Transverse colon (tissue), 4 donors: ENCODE measurements around the gene CARMIL1. TPM values are rescaled to one million over a fixed set of nuclear protein-coding genes. Genes with fewer than 3 reads are reported as not detected.
A peak's percentile ranks its signal among the peaks of the same experiment; 100 is the strongest.

Experiments
- DNase-seq: peaks from one replicate; pipeline ENCODE4 v3.0.0-alpha.2; 2019
- H3K27ac ChIP-seq, 4 donors: fragments of 200-600 bp; sonication (generic); 2 replicates each; pipeline ENCODE4 v1.5.1; 2016 to 2018; ENCODE audit warnings: inconsistent platforms in 4 of 4
- H3K27me3 ChIP-seq: fragments of 200-600 bp; sonication (generic); 2 replicates; pipeline ENCODE4 v1.5.1; 2017; ENCODE audit warnings: inconsistent platforms
- H3K36me3 ChIP-seq, 4 donors: fragments of 200-600 bp; sonication (generic); 2 replicates each; pipeline ENCODE4 v1.5.1; 2017 to 2019; ENCODE audit warnings: inconsistent platforms in 4 of 4
- H3K4me1 ChIP-seq, 4 donors: fragments of 200-600 bp; sonication (generic); 2 replicates each; pipeline ENCODE4 v1.5.1; 2017 to 2020; ENCODE audit warnings: inconsistent platforms in 4 of 4
- H3K4me3 ChIP-seq, 4 donors: fragments of 200-600 bp; sonication (generic); 1 replicate in 1 of 4; 2 replicates in 3 of 4; pipeline versions ENCODE4 v1.5.1 to v1.6.1; 2017 to 2019; ENCODE audit warnings: inconsistent platforms in 4 of 4
- H3K9me3 ChIP-seq, 2 donors: fragments of 200-600 bp; sonication (generic); 2 replicates each; pipeline ENCODE4 v1.5.1; 2017 to 2019; ENCODE audit warnings: inconsistent platforms in 2 of 2
- CTCF ChIP-seq, 5 experiments: fragments of 200-600 bp in 3 of 5; fragments of 450-650 bp in 2 of 5; sonication (generic) in 3 of 5; IDR thresholded peaks; 1 replicate in 2 of 5; 2 replicates in 3 of 5; pipeline ENCODE4 v1.5.1; 2016 to 2017; ENCODE audit warnings: antibody characterized with exemption in 5 of 5, inconsistent platforms in 3 of 5, mild to moderate bottlenecking in 2 of 5, moderate library complexity in 1 of 5
- EP300 ChIP-seq: sonication (generic); formaldehyde crosslinking; IDR thresholded peaks from one replicate; pipeline ENCODE4 v1.6.1; 2017; ENCODE audit warnings: antibody characterized with exemption, low read depth
- POLR2A ChIP-seq: fragments of 450-650 bp; IDR thresholded peaks from one replicate; pipeline ENCODE4 v1.6.1; 2016; ENCODE audit warnings: antibody characterized with exemption, mild to moderate bottlenecking, moderate library complexity
- POLR2AphosphoS5 ChIP-seq, 3 donors: sonication (generic); formaldehyde crosslinking; IDR thresholded peaks; one replicate each; pipeline ENCODE4 v1.6.1; 2016; ENCODE audit warnings: antibody characterized with exemption in 3 of 3
- WGBS, 2 donors: methylation state at CpG; one replicate each; pipeline ENCODE4 v1.1.5; 2018; ENCODE audit warnings: low coverage in 1 of 2; 5-methylcytosine and 5-hydroxymethylcytosine counted together
- in situ Hi-C, 4 donors: fragments of 200-750 bp; cut with MboI; loops; one replicate each; pipeline versions ENCODE4 v1.15.0 to v1.15.1; 2017; ENCODE audit warnings: low sequenced_read_pairs in 3 of 4, low pct_ligation_motif_present in 1 of 4, low pct_unique_long_range_greater_than_20kb in 1 of 4
- intact Hi-C: fragments of 100-400 bp; cut with DNase I; formaldehyde crosslinking; loops from one replicate; pipeline ENCODE4 v1.15.1; 2023; ENCODE audit warnings: low total_unique reads
- total RNA-seq, 4 donors: library from RNA; depleted of rRNA; stranded (reverse); fragments of >200 nt; gene quantifications; one replicate each; pipeline ENCODE4 v1.1.0, GENCODE V29; 2016

The CARMIL1 gene
- total RNA-seq, 4 donors from 2014 or later: 25.1 to 93.5 (median 61.0) TPM

DNA sequence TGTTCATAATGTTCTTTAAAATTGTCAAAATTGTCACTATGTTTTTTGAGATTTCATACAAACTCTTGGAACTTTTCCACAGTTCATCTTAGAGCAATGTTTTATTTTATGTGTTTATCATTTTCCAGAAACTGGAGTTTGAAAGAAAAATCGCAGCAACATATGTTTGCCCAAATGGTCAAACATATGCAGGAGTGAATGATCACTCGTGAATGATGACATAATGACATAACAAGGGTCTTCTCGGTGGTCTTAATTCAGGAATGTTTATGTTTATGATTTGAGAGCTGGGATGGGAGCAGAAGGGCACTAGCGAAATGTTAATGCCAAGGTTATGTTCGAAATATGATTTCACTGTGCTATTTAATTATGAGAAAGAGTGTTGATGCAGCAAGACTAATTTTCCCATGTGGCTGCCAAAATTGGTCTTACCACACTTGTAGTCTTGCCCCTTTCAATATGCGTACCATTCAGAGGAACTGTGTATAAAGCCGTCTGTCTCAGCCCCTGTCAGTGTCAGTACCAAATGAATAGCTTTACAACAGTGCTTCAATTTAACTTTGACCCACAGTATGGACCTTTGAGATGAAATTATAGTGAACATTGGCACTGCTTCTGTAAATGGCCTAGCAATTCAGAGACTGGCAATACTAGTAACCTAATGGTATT lies 152.3 kb downstream of the CARMIL1 start:
- peak overlapping the region in 3 of 4 donors; percentile 27 to 41 (median 36) for H3K27ac ChIP-seq
- no peaks in the 10 kb centered on the region for H3K36me3 ChIP-seq
- H3K9me3 ChIP-seq: no peaks in the 10 kb centered on the region
- no peak for TF ChIP-seq POLR2A
- no peak for TF ChIP-seq CTCF (IDR thresholded peaks at IDR 0.05)
- TF ChIP-seq EP300: no peak
- TF ChIP-seq POLR2AphosphoS5 (IDR thresholded peaks at IDR 0.05): peak in 1 of 3 donors; percentile 31
- no peak overlapping the region for H3K4me3 ChIP-seq
- DNase-seq: no peak
- intact Hi-C loops (no loop called here), in situ Hi-C loops (no loop called here)
- H3K27me3 ChIP-seq: no peaks in the 10 kb centered on the region
- 54 to 58% methylated on average over 4 to 7 of the region's 7 CpGs for WGBS, 2 donors
- H3K4me1 ChIP-seq: peaks cover 0 to 18% (median 7%) of the 10 kb centered on the region in 4 donors

DNA sequence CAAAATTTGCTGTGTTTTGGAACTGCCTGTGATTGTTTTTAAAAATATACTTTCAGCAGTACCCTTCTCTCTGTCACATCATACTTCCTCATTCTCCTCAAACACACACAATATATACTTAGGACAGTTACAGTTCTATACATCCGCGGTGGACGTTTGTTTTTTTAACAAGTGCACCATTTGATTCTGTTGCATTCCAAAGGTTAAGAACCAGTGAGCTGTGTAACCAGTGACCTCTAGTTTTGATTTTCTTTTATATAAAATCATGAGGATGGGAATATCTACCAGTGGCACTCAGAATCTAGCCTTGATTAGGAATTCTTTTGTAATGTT lies 152.8 kb downstream of the CARMIL1 start:
- H3K36me3 ChIP-seq: no peaks in the 10 kb centered on the region
- H3K27me3 ChIP-seq: no peaks in the 10 kb centered on the region
- peak overlapping the region in 3 of 4 donors; percentile 27 to 41 (median 36) for H3K27ac ChIP-seq
- no peaks in the 10 kb centered on the region for H3K9me3 ChIP-seq
- WGBS, 2 donors: 24 to 56% methylated on average over 3 of the region's 3 CpGs
- DNase-seq: no peak
- TF ChIP-seq EP300: no peak
- peak in 1 of 3 donors; percentile 3 for TF ChIP-seq POLR2AphosphoS5 (IDR thresholded peaks at IDR 0.05)
- TF ChIP-seq POLR2A: no peak
- no peak for TF ChIP-seq CTCF (IDR thresholded peaks at IDR 0.05)
- H3K4me3 ChIP-seq: no peak overlapping the region
- peaks cover 0 to 18% (median 7%) of the 10 kb centered on the region in 4 donors for H3K4me1 ChIP-seq
- intact Hi-C loops: no loop called here
- in situ Hi-C loops: no loop called here

DNA sequence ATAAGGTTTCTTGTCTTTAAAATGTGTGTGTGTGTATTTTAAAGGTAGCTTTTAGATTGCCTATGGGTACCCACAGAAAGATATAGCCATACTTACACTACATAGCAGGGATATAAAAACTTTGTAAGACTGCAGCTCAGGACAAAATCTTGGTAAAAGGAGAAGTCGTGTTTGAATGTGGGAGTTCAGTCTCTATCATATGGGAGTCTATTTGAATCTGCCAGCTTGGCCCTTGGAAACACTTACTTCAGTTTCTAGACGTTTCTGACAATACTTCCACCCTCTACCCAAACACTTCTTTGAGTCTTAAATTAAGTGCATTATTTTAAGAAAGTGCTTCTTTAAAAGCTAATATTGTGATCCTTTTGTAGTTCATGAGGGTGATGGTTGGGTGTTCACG lies 155.7 kb downstream of the CARMIL1 start:
- TF ChIP-seq POLR2AphosphoS5 (IDR thresholded peaks at IDR 0.05): no peak
- TF ChIP-seq POLR2A: no peak
- TF ChIP-seq CTCF (IDR thresholded peaks at IDR 0.05): no peak
- TF ChIP-seq EP300: no peak
- WGBS, 2 donors: 70 to 87% methylated on average over 3 of the region's 3 CpGs
- Histone ChIP-seq H3K9me3 (no peaks in the 10 kb centered on the region), H3K36me3 (no peaks in the 10 kb centered on the region), H3K27ac (no peak overlapping the region), H3K27me3 (no peaks in the 10 kb centered on the region), H3K4me1 (peaks cover 0 to 18% (median 7%) of the 10 kb centered on the region in 4 donors), H3K4me3 (no peak overlapping the region)
- intact Hi-C loops (no loop called here), in situ Hi-C loops (no loop called here)
- DNase-seq: no peak

GRCh38 chr6:25435416-25435985 lies 156.3 kb downstream of the CARMIL1 start:
- no peak overlapping the region for H3K4me3 ChIP-seq
- DNase-seq: no peak
- no peaks in the 10 kb centered on the region for H3K9me3 ChIP-seq
- H3K4me1 ChIP-seq: peaks cover 0 to 18% (median 7%) of the 10 kb centered on the region in 4 donors
- H3K27me3 ChIP-seq: no peaks in the 10 kb centered on the region
- WGBS, 2 donors: 31 to 57% methylated on average over 6 of the region's 6 CpGs
- no peak overlapping the region for H3K27ac ChIP-seq
- in situ Hi-C loops: no loop called here
- no peak for TF ChIP-seq POLR2A
- TF ChIP-seq CTCF (IDR thresholded peaks at IDR 0.05): no peak
- no peak for TF ChIP-seq EP300
- no peak for TF ChIP-seq POLR2AphosphoS5 (IDR thresholded peaks at IDR 0.05)
- intact Hi-C loops: no loop called here
- no peaks in the 10 kb centered on the region for H3K36me3 ChIP-seq
